ENCODE results near the gene EPB41L4B. TPM values are rescaled to one million over a fixed set of nuclear protein-coding genes. Genes with fewer than 3 reads are reported as not detected.

EPB41L4B gene
- total and polyA plus RNA-seq, 2 experiments from 2014 or later: 11.0 to 32.2 TPM

DNA sequence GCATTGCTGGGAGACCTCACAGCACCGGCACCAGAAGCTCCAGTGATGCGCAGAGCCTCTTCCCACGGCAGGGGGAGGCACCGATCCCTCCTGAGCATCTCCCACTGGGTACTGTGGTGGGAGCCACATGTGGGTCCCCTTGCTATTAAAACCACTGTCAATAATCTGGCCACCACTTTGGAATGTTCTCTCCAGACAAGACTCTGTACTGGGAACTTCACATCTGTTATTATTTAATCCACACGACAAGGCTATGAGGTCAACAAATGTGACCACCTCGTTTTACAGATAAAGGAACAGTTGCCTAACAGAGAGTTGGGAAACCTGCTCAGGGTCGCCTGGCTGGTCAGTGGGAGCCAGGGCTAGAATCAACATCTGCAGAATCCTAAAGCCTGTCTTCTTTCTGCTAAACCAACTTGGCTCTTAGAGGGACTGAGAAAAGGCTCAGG is 72.7 kb downstream of the EPB41L4B start:
- Mint-ChIP-seq H3K27ac (no peak overlapping the region; the same call in 1 of the 2 replicates), H3K4me3 (no peak overlapping the region), H3K9me3 (no peaks in the 10 kb centered on the region), H3K4me1 (peaks cover 46% of the 10 kb centered on the region), H3K27me3 (ENCODE audit: insufficient read depth, low read depth, poor library complexity) (peaks cover 6% of the 10 kb centered on the region), H3K36me3 (ENCODE audit: low read depth) (peaks cover 20% of the 10 kb centered on the region)
- H3K4me3 ChIP-seq: no peak overlapping the region
- H4K20me1 ChIP-seq (replicated peaks; ENCODE audit: insufficient read depth): peaks cover 3% of the 10 kb centered on the region; the same call in 1 of the 2 replicates
- no peaks in the 10 kb centered on the region for H3K27me3 ChIP-seq (ENCODE audit: insufficient read depth)
- peaks cover 20% of the 10 kb centered on the region for H3K4me1 ChIP-seq (ENCODE audit: insufficient read depth)
- no peak overlapping the region for H3K4me2 ChIP-seq
- ATAC-seq (no peak), DNase-seq (ENCODE audit: low spot score) (no peak)
- H3K9me2 ChIP-seq (ENCODE audit: insufficient read depth): no peaks in the 10 kb centered on the region
- H3K27ac ChIP-seq (ENCODE audit: low read depth): no peak overlapping the region
- no peaks in the 10 kb centered on the region; the same call in 1 of the 2 replicates for H3F3A ChIP-seq (replicated peaks; ENCODE audit: low read depth)
- H2AFZ ChIP-seq: no peak overlapping the region
- no peaks in the 10 kb centered on the region for H3K36me3 ChIP-seq (ENCODE audit: insufficient read depth)
- H3K79me2 ChIP-seq (replicated peaks; ENCODE audit: insufficient read depth): no peaks in the 10 kb centered on the region
- TF ChIP-seq CTCF (conservative IDR thresholded peaks at IDR 0.05; ENCODE audit: low read depth in 2 of 2) (peak in 1 of 2 experiments; percentile 8; a peak in 1 of 4 replicates), ZNF114 (CRISPR knock-in tag; IDR thresholded peaks at IDR 0.05) (no peak)

DNA sequence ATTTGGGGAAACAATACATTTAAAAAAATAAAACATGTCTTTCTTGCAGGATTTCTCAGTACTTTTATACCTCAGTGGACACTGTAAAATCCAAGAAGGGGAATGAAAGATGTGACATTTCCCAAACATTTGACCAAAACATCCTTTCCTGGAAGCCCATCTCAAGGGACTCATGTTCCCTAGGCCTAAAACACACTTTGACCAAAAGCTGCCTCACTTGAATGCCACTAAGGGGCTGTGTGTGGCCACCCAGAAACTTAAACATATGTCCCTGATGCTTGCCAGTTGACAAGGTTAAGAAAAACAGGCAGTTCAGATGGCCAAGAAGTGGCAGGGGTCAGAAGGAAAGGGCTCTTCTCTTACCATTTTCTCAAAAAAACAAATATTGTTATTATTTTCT is 73.6 kb downstream of the EPB41L4B start:
- no peak for ATAC-seq
- Histone ChIP-seq H3K4me2 (peak overlapping the region; percentile 24; the same call in 1 of the 2 replicates), H3K4me3 (no peak overlapping the region), H3F3A (replicated peaks; ENCODE audit: low read depth) (no peaks in the 10 kb centered on the region; the same call in 1 of the 2 replicates), H3K27ac (ENCODE audit: low read depth) (0 out of 2 replicates have a peak overlapping the region, but pooled peaks have one; percentile 30), H3K4me1 (ENCODE audit: insufficient read depth) (peaks cover 24% of the 10 kb centered on the region), H3K36me3 (ENCODE audit: insufficient read depth) (no peaks in the 10 kb centered on the region), H3K27me3 (ENCODE audit: insufficient read depth) (no peaks in the 10 kb centered on the region), H3K9me2 (ENCODE audit: insufficient read depth) (no peaks in the 10 kb centered on the region), H4K20me1 (replicated peaks; ENCODE audit: insufficient read depth) (peaks cover 3% of the 10 kb centered on the region; the same call in 1 of the 2 replicates), H3K79me2 (replicated peaks; ENCODE audit: insufficient read depth) (no peaks in the 10 kb centered on the region), H2AFZ (no peak overlapping the region)
- no peaks in the 10 kb centered on the region for H3K9me3 Mint-ChIP-seq
- TF ChIP-seq, protein P1, sequence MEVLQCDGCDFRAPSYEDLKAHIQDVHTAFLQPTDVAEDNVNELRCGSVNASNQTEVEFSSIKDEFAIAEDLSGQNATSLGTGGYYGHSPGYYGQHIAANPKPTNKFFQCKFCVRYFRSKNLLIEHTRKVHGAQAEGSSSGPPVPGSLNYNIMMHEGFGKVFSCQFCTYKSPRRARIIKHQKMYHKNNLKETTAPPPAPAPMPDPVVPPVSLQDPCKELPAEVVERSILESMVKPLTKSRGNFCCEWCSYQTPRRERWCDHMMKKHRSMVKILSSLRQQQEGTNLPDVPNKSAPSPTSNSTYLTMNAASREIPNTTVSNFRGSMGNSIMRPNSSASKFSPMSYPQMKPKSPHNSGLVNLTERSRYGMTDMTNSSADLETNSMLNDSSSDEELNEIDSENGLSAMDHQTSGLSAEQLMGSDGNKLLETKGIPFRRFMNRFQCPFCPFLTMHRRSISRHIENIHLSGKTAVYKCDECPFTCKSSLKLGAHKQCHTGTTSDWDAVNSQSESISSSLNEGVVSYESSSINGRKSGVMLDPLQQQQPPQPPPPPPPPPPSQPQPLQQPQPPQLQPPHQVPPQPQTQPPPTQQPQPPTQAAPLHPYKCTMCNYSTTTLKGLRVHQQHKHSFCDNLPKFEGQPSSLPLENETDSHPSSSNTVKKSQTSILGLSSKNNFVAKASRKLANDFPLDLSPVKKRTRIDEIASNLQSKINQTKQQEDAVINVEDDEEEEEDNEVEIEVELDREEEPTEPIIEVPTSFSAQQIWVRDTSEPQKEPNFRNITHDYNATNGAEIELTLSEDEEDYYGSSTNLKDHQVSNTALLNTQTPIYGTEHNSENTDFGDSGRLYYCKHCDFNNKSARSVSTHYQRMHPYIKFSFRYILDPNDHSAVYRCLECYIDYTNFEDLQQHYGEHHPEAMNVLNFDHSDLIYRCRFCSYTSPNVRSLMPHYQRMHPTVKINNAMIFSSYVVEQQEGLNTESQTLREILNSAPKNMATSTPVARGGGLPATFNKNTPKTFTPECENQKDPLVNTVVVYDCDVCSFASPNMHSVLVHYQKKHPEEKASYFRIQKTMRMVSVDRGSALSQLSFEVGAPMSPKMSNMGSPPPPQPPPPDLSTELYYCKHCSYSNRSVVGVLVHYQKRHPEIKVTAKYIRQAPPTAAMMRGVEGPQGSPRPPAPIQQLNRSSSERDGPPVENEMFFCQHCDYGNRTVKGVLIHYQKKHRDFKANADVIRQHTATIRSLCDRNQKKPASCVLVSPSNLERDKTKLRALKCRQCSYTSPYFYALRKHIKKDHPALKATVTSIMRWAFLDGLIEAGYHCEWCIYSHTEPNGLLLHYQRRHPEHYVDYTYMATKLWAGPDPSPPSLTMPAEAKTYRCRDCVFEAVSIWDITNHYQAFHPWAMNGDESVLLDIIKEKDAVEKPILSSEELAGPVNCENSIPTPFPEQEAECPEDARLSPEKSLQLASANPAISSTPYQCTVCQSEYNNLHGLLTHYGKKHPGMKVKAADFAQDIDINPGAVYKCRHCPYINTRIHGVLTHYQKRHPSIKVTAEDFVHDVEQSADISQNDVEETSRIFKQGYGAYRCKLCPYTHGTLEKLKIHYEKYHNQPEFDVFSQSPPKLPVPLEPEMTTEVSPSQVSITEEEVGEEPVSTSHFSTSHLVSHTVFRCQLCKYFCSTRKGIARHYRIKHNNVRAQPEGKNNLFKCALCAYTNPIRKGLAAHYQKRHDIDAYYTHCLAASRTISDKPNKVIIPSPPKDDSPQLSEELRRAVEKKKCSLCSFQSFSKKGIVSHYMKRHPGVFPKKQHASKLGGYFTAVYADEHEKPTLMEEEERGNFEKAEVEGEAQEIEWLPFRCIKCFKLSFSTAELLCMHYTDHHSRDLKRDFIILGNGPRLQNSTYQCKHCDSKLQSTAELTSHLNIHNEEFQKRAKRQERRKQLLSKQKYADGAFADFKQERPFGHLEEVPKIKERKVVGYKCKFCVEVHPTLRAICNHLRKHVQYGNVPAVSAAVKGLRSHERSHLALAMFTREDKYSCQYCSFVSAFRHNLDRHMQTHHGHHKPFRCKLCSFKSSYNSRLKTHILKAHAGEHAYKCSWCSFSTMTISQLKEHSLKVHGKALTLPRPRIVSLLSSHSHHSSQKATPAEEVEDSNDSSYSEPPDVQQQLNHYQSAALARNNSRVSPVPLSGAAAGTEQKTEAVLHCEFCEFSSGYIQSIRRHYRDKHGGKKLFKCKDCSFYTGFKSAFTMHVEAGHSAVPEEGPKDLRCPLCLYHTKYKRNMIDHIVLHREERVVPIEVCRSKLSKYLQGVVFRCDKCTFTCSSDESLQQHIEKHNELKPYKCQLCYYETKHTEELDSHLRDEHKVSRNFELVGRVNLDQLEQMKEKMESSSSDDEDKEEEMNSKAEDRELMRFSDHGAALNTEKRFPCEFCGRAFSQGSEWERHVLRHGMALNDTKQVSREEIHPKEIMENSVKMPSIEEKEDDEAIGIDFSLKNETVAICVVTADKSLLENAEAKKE (CRISPR knock-in tag; IDR thresholded peaks at IDR 0.05): no peak
- no peak for TF ChIP-seq POLR2AphosphoS5 (IDR thresholded peaks at IDR 0.05; ENCODE audit: low read depth)
- TF ChIP-seq, protein P2, sequence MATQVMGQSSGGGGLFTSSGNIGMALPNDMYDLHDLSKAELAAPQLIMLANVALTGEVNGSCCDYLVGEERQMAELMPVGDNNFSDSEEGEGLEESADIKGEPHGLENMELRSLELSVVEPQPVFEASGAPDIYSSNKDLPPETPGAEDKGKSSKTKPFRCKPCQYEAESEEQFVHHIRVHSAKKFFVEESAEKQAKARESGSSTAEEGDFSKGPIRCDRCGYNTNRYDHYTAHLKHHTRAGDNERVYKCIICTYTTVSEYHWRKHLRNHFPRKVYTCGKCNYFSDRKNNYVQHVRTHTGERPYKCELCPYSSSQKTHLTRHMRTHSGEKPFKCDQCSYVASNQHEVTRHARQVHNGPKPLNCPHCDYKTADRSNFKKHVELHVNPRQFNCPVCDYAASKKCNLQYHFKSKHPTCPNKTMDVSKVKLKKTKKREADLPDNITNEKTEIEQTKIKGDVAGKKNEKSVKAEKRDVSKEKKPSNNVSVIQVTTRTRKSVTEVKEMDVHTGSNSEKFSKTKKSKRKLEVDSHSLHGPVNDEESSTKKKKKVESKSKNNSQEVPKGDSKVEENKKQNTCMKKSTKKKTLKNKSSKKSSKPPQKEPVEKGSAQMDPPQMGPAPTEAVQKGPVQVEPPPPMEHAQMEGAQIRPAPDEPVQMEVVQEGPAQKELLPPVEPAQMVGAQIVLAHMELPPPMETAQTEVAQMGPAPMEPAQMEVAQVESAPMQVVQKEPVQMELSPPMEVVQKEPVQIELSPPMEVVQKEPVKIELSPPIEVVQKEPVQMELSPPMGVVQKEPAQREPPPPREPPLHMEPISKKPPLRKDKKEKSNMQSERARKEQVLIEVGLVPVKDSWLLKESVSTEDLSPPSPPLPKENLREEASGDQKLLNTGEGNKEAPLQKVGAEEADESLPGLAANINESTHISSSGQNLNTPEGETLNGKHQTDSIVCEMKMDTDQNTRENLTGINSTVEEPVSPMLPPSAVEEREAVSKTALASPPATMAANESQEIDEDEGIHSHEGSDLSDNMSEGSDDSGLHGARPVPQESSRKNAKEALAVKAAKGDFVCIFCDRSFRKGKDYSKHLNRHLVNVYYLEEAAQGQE (IDR thresholded peaks at IDR 0.05; ENCODE audit: unreplicated experiment): no peak
- no peak for TF ChIP-seq EZH2phosphoT487 (IDR thresholded peaks at IDR 0.05; ENCODE audit: unreplicated experiment)
- no peak for TF ChIP-seq CREB1 (CRISPR knock-in tag; IDR thresholded peaks at IDR 0.05; ENCODE audit: low read depth)
- TF ChIP-seq ETS1 (IDR thresholded peaks at IDR 0.05): no peak
- peaks cover 10% of the 10 kb centered on the region for H3K36me3 Mint-ChIP-seq (ENCODE audit: low read depth)
- H3K27ac Mint-ChIP-seq: peak overlapping the region; percentile 40; the same call in 1 of the 2 replicates
- DNase-seq (ENCODE audit: low spot score): no peak
- H3K4me3 Mint-ChIP-seq: no peak overlapping the region
- peaks cover 6% of the 10 kb centered on the region for H3K27me3 Mint-ChIP-seq (ENCODE audit: insufficient read depth, low read depth, poor library complexity)
- peaks cover 53% of the 10 kb centered on the region for H3K4me1 Mint-ChIP-seq
